Aorta (tissue), 5 donors: ENCODE data around the gene SRC. TPM values are rescaled to one million over a fixed set of nuclear protein-coding genes. Genes with fewer than 3 reads are reported as not detected.
A peak's percentile ranks its signal among the peaks of the same experiment; 100 is the strongest.

Experiments used
- ATAC-seq: fragments of 200-7000 bp; cut with Tn5 transposase; one replicate; pipeline ENCODE4 v1.9.1; 2022; ENCODE audit warnings: moderate library complexity; ENCODE audit not compliant: low FRiP score
- DNase-seq, 2 donors: peaks; one replicate each; pipeline ENCODE4 v3.0.0-alpha.2; 2020
- H3K27ac ChIP-seq, 2 donors: one replicate each; pipeline ENCODE4 v1.5.1; 2013; ENCODE audit warnings: low read length in 2 of 2, mild to moderate bottlenecking in 2 of 2, moderate library complexity in 2 of 2, control low read depth in 1 of 2, inconsistent platforms in 1 of 2, low read depth in 1 of 2
- H3K27me3 ChIP-seq, 2 donors: one replicate each; pipeline ENCODE4 v1.6.1; 2013; ENCODE audit warnings: control low read depth in 1 of 2, low read length in 1 of 2, mild to moderate bottlenecking in 1 of 2, moderate library complexity in 1 of 2; ENCODE audit not compliant: insufficient read depth in 2 of 2, control insufficient read depth in 1 of 2
- H3K36me3 ChIP-seq, 2 donors: one replicate each; pipeline ENCODE4 v1.6.1; 2013; ENCODE audit warnings: control low read depth in 1 of 2, low read length in 1 of 2, mild to moderate bottlenecking in 1 of 2; ENCODE audit not compliant: insufficient read depth in 2 of 2, control insufficient read depth in 1 of 2
- H3K4me1 ChIP-seq, 2 donors: one replicate each; pipeline ENCODE4 v1.6.1; 2013; ENCODE audit warnings: low read length in 2 of 2, control low read depth in 1 of 2, mild to moderate bottlenecking in 1 of 2, moderate library complexity in 1 of 2; ENCODE audit not compliant: insufficient read depth in 2 of 2, control insufficient read depth in 1 of 2
- H3K4me3 ChIP-seq, 2 donors: one replicate each; pipeline ENCODE4 v1.5.1; 2013; ENCODE audit warnings: low read length in 2 of 2, control low read depth in 1 of 2, mild to moderate bottlenecking in 1 of 2
- H3K9me3 ChIP-seq: one replicate; pipeline ENCODE4 v1.6.1; 2013; ENCODE audit warnings: mild to moderate bottlenecking, low read length; ENCODE audit not compliant: control insufficient read depth
- WGBS, 2 donors: extraction: QIAGEN DNeasy Blood & Tissue Kit; methylation state at CpG; one replicate each; pipeline ENCODE4 v1.1.7; 2013; 5-methylcytosine and 5-hydroxymethylcytosine counted together
- intact Hi-C, 2 donors: fragments of 100-400 bp; cut with DNase I; formaldehyde crosslinking; loops; one replicate each; pipeline versions ENCODE4 v1.14.2 to v1.15.0; 2022
- polyA plus RNA-seq, 2 donors: library from polyadenylated mRNA; stranded (reverse); fragments of 200-250 nt; gene quantifications; one replicate each; pipeline ENCODE4 v1.2.3, GENCODE V29; 2013
- total RNA-seq, 2 donors: library from RNA; stranded (reverse); fragmentation: NEBNext Ultra II Directional; extraction: Animal tissue kit (Norgen Biotek cat#: 25700); gene quantifications; one replicate each; pipeline ENCODE4 v1.2.1, GENCODE V29; 2021
- donor health status: healthy with polysubstance abuse.
- donor health status: Bipolar disorder and iron deficiency.
- donor health status: DM: no; HTN: no; CAD: no.
- donor health status: DM: no; HTN: no; CAD: no.
- donor health status: DM: yes; HTN: yes; CAD: no.

Gene SRC
- total and polyA plus RNA-seq, 4 donors: 16.7 to 72.4 (median 41.2) TPM

DNA sequence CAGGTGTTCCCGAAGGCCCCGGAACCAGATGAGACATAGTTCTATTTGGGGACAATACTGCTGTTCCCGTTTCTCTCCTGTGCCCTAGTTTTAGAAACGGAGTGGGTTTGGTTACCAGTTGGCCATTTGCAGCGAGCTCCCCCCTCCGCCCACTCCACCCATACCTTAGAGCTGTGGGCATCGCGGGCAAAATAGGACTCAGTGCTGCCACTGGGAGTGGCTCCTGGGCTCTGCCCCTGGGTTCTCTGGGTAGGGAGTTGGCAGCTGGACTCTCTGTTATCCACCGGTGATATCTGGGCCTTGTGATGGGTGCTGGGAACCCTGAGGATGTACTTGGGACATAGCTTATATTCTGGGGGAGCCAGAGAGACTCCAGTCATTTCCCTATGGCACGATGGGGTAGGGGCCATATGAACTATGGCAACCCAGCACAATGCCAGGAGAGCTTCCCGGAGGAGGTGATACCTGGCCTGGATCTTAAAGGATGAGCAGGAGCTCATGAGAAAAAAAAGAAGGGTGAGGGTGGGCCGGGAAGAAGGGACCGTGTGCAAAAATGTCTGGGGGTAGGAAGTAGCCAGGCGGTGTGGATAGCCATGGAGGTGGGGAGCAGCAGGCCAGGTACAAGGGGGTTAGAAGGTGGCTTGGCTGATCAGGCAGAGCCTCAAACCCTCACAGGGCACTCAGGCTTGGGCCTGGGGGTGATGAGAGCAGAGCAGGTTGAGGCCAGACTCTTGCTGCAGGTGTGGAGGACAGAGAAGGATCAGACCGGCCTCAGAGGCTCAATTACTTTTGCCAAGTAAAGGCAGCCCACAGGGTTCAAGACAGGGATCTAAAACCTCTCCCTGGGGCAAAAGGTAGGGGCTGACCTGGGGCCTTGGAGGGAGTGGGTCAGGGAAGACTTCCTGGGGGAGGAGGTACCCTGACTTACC is 9.6 kb downstream of the SRC start:
- 68 to 77% methylated on average over 15 of the region's 15 CpGs for WGBS, 2 donors
- Histone ChIP-seq H3K27me3 (no peaks in the 10 kb centered on the region), H3K36me3 (no peaks in the 10 kb centered on the region), H3K9me3 (no peaks in the 10 kb centered on the region), H3K4me3 (no peak overlapping the region), H3K4me1 (peaks cover 0 to 1% of the 10 kb centered on the region in 2 donors), H3K27ac (peak overlapping the region in 1 of 2 donors; percentile 4)
- intact Hi-C loops: loop anchor here in 1 of 2 donors (2.0 kb wide), 1 partner anchor 59 kb away; no protein-coding TSS in a partner anchor
- no peak for ATAC-seq
- peak in 1 of 2 donors; percentile 59 for DNase-seq

- Histone ChIP-seq H3K9me3 (no peaks in the 10 kb centered on the region), H3K27me3 (no peaks in the 10 kb centered on the region), H3K4me1 (peaks cover 0 to 1% of the 10 kb centered on the region in 2 donors), H3K36me3 (no peaks in the 10 kb centered on the region), H3K27ac (peak overlapping the region in 1 of 2 donors; percentile 4), H3K4me3 (no peak overlapping the region)
- intact Hi-C loops: loop anchor here in 1 of 2 donors (2.0 kb wide), 1 partner anchor 60 kb away; no protein-coding TSS in a partner anchor
- DNase-seq (peak; percentile 91 to 94), ATAC-seq (peak; percentile 33)
- WGBS, 2 donors: 16 to 19% methylated on average over 8 of the region's 8 CpGs
Observed at GRCh38 chr20:37356387-37356786, 10.4 kb downstream of the SRC start.

DNA sequence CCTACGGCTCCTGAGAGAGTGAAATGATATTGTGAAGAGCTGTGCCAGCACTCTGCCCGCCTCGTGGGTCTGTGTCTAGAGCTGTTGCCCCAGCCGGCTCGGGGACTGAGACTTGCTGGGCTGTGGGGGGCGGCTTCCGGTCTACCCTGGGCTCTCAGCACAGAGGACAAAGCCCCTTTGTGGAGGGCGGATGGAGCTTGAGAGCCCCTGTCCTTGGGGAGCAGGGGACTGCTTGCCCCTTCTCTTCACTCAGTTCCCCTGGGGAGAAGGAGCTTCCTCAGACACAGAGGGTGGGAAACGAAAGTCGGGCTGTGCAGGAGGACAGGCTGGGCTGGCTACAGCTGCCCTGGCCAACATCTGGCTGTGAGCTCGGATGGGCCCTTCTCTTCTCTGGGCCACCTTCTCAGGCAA is 11.0 kb downstream of the SRC start:
- Histone ChIP-seq H3K4me3 (no peak overlapping the region), H3K27ac (peak overlapping the region in 1 of 2 donors; percentile 4), H3K4me1 (peaks cover 0 to 1% of the 10 kb centered on the region in 2 donors), H3K9me3 (no peaks in the 10 kb centered on the region), H3K36me3 (no peaks in the 10 kb centered on the region), H3K27me3 (no peaks in the 10 kb centered on the region)
- WGBS, 2 donors: 31 to 35% methylated on average over 11 of the region's 11 CpGs
- ATAC-seq (no peak), DNase-seq (peak in 1 of 2 donors; percentile 46)
- intact Hi-C loops: loop anchor here in 1 of 2 donors (2.0 kb wide), 1 partner anchor 60 kb away; no protein-coding TSS in a partner anchor

DNA sequence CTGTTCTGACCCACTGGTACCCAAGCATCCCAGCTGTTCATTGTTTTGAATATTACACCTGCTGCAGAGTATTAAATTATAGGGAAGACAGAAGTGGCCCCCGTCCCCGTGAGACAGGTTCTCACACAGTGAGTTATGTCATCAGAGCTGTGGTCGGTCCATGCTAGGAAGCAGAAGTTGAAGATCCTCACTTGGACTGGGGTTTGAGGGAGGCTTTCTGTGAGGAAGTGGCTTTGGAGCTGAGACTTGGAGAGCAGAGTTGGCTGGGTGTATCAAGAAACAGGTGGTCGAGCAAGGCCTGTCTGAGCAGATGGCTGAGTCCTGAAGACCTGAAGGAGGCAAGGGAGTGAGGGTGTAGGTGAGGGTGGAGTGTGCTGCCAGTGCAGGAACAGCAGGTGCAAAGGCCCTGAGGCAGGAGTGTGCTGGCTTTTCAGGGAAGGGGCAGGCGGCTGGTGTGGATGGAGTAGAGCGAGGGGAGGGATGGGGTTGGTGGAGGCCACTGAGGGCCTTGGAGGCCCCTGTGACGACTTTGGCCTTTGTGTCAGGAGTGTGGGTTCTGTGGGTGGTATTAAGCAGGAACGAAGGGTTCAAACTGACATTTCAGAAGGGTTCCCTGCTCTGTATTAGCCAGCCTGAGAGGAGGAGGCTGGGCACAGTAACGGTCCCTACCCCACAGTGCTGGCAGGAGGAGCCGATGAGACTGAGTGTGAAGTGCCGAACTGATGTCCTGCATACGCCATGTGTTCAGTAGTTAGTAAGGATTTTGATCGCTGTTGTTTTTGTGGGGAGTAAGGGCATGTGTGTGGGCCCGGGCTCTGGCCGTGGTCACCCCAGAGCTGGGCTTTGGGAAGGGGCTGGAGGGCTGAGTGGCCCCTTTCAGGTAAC is 11.8 kb downstream of the SRC start:
- Histone ChIP-seq H3K27ac (peak overlapping the region in 1 of 2 donors; percentile 4), H3K4me1 (peaks cover 0 to 1% of the 10 kb centered on the region in 2 donors), H3K27me3 (no peaks in the 10 kb centered on the region), H3K36me3 (no peaks in the 10 kb centered on the region), H3K9me3 (no peaks in the 10 kb centered on the region), H3K4me3 (no peak overlapping the region)
- 60 to 65% methylated on average over 15 of the region's 15 CpGs for WGBS, 2 donors
- ATAC-seq (no peak), DNase-seq (peak in 1 of 2 donors; percentile 57)
- intact Hi-C loops: loop anchor here in 1 of 2 donors (2.0 kb wide), 1 partner anchor 61 kb away; no protein-coding TSS in a partner anchor

DNA sequence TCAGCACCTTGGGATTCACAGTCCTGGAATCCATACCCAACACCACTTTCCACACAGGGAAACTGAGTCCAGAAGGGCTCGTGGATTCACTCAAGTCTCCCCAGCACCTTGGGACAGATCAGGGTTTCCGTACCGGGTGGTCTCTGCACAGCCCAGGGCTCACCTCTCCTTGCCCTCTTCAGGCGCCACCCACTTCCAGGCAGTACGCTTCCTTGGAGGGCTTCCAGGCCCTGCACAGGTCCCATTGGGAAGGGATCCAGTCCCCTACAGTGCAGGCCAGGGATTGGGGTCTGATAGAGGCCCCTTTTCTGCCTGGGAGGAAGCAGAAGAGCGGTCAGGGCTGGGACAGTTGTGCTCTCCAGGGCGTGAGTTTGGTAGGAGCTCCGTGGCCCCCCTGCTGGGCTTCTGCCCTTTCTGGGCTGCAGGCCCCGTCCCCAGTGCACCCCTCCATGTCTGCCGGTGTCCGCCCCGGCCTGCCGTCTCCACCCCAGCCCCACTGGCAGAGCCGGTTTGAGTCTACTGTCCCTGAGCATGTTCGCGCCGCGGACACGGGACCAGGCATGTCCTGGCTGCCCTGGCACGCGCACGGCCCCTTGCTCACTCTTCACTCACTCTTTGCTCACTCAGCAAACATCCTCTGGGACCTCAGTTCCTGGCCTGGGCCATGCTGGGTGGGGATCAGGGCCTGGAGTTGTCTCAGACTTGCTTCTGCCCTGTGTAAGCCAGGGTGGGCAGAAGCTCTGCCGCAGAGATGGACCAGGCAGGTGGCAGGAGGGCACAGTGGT is 12.6 kb downstream of the SRC start:
- Histone ChIP-seq H3K4me3 (no peak overlapping the region), H3K4me1 (peaks cover 0 to 1% of the 10 kb centered on the region in 2 donors), H3K9me3 (no peaks in the 10 kb centered on the region), H3K27ac (peak overlapping the region in 1 of 2 donors; percentile 13), H3K36me3 (no peaks in the 10 kb centered on the region), H3K27me3 (no peaks in the 10 kb centered on the region)
- ATAC-seq (peak; percentile 28), DNase-seq (peak in 1 of 2 donors; percentile 83)
- WGBS, 2 donors: 33 to 38% methylated on average over 21 to 23 of the region's 23 CpGs
- intact Hi-C loops: no loop called here

GRCh38 chr20:37359331-37359730 is 13.4 kb downstream of the SRC start:
- Histone ChIP-seq H3K9me3 (no peaks in the 10 kb centered on the region), H3K36me3 (no peaks in the 10 kb centered on the region), H3K4me3 (no peak overlapping the region), H3K27me3 (no peaks in the 10 kb centered on the region), H3K27ac (no peak overlapping the region), H3K4me1 (peaks cover 0 to 1% of the 10 kb centered on the region in 2 donors)
- ATAC-seq (no peak), DNase-seq (peak in 1 of 2 donors; percentile 41)
- 69 to 76% methylated on average over 9 of the region's 9 CpGs for WGBS, 2 donors
- intact Hi-C loops: no loop called here

DNA sequence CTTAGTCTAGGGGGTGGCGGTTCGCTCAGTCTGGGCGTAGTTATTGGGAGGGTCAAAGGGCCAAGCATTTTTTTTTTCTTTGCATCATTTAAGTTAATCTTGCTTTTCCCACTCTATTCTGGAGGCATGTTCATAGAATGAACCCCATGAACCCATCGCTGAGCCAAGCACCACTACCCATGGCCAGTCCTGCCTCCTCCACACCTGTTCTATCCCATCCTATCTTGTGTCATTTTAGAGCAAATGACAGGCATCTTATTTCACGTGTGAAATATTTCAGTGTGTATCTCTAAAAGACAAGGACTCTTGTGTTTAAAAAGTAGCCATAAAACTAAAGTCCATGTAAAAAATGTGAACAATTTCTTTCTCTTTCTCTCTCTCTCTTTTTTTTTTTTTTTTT is 13.9 kb downstream of the SRC start:
- H3K36me3 ChIP-seq: no peaks in the 10 kb centered on the region
- no peak overlapping the region for H3K4me3 ChIP-seq
- no peaks in the 10 kb centered on the region for H3K9me3 ChIP-seq
- intact Hi-C loops: no loop called here
- no peak overlapping the region for H3K27ac ChIP-seq
- ATAC-seq (no peak), DNase-seq (no peak)
- H3K27me3 ChIP-seq: no peaks in the 10 kb centered on the region
- 90% methylated on average over 5 of the region's 5 CpGs for WGBS, 2 donors
- H3K4me1 ChIP-seq: peaks cover 0 to 1% of the 10 kb centered on the region in 2 donors
